ENCODE measurements around the gene ALKBH3.

DNA sequence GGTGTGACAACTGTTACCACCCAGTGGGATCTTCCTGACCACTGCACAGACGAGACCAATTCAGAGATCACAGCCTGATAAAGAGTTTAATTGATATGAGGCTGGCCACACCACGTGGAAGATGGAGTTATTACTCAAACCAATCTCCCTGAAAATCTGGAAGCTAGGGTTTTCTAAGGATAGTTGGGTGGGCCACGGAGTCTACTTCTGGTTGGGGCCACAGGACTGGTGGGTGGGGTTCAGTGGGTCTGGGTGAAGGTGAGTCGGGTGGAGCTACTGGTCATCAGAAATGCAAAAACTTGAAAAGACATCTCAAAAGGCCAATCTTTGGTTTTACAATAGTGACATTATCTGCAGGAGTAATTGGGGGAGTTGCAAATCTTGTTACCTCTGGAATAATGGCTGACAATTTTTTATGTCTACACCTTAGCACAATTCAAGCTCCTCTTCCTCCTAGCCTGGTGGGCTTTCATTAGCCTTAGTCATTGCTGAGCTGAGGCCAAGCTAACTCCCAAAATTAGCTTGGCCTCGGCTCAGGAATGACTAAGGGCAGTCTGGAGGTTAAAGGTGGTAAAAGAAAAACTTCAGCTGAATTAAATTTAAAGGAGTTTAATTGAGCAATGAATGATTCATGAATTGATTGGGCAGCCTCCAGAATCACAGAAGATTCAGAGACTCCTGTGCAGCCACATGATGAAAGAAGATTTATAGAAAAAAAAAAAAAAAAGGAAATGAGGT, 74.9 kb downstream of the ALKBH3 start:
- TF ChIP-seq POLR2AphosphoS5 (IDR thresholded peaks at IDR 0.05; ENCODE audit: low read depth, low read length), result no peak
- no peak for TF ChIP-seq TAF1 (IDR thresholded peaks at IDR 0.05; ENCODE audit: borderline replicate concordance, insufficient read depth, low read length)
- TF ChIP-seq SIN3A (IDR thresholded peaks at IDR 0.05; ENCODE audit: borderline replicate concordance, insufficient read depth, low read length), result no peak

Data from PFSK-1 (cell line).